ENCODE results near the gene KBTBD6. TPM values are rescaled to one million over a fixed set of nuclear protein-coding genes. Genes with fewer than 3 reads are reported as not detected.
"Not testable (repeated sequence)": the region's sequence is repeated elsewhere in the genome, so short reads cannot be mapped to it uniquely, and the experiment has no call there.

KBTBD6 gene
- total RNA-seq, 1 donor: 10.8 TPM

DNA sequence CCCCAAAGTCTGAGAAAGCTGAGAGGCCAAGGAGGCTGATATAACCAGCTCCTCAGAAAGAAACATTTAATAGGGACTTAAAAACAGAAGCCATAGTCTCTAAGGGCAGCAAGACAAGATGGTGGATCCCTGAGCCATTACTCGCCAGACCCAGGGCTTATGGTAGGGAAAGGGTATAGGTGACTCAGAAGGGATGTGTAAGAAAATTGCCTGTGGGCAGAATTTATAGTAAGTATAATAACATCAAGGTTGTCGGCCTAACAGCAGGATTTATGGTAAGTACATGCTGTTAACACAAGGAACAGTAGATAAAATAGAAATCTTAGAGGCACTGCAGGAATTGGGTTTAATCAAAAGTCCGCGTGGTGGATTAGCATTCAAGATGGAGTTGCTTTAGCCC, 14.7 kb downstream of the KBTBD6 start:
- no peak overlapping the region for H3K4me3 ChIP-seq (ENCODE audit: low read depth, low read length)
- TF ChIP-seq, protein P1, sequence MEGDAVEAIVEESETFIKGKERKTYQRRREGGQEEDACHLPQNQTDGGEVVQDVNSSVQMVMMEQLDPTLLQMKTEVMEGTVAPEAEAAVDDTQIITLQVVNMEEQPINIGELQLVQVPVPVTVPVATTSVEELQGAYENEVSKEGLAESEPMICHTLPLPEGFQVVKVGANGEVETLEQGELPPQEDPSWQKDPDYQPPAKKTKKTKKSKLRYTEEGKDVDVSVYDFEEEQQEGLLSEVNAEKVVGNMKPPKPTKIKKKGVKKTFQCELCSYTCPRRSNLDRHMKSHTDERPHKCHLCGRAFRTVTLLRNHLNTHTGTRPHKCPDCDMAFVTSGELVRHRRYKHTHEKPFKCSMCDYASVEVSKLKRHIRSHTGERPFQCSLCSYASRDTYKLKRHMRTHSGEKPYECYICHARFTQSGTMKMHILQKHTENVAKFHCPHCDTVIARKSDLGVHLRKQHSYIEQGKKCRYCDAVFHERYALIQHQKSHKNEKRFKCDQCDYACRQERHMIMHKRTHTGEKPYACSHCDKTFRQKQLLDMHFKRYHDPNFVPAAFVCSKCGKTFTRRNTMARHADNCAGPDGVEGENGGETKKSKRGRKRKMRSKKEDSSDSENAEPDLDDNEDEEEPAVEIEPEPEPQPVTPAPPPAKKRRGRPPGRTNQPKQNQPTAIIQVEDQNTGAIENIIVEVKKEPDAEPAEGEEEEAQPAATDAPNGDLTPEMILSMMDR (IDR thresholded peaks at IDR 0.05; ENCODE audit: insufficient read depth, low read length): no peak
- DNase-seq (ENCODE audit: low read depth): no peak

DNA sequence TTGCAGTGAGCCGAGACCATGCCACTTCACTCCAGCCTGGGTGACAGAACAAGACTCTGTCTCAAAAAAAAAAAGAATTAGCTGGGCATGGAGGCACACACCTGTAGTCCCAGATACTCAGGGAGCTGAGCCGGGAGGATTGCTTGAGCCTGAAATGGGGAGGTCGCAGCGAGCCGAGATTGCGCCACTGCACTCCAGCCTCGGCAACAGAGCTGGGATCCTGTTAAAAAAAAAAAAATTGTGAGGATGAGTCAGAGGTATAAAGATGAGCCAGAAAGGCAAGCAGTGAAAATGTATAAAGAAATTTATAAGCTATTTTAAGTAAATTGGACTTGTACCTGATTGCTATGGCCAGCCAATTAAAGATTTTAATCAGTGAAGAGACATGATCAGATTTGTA, 21.1 kb downstream of the KBTBD6 start:
- no peak for DNase-seq (ENCODE audit: low read depth)
- no peak overlapping the region for H3K4me3 ChIP-seq (ENCODE audit: low read depth, low read length)
- TF ChIP-seq, protein P1 (IDR thresholded peaks at IDR 0.05; ENCODE audit: insufficient read depth, low read length): no peak

DNA sequence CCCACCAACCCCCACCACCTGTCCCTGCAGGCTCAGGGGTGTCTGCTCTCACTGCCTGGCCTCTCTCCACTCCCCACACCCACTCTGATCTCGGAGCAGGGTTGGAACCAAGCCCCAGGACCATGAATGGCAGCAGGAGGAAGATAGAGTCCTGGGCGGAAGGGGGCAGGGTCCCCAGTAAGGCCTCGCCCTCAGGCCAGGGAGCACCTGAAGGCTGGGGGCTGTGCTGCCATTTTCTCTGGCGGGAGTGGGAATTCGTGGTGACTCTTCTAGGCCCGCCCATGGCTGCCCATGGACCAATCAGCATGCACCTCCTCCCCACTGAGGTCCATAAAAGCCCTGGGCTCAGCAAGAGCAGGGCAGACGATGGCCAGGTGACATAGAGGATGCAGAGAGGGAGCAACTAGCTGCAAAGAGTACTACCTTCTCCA, 25.0 kb downstream of the KBTBD6 start:
- DNase-seq (ENCODE audit: low read depth): no peak
- TF ChIP-seq, protein P1 (IDR thresholded peaks at IDR 0.05; ENCODE audit: insufficient read depth, low read length): no peak
- no peak overlapping the region for H3K4me3 ChIP-seq (ENCODE audit: low read depth, low read length)

DNA sequence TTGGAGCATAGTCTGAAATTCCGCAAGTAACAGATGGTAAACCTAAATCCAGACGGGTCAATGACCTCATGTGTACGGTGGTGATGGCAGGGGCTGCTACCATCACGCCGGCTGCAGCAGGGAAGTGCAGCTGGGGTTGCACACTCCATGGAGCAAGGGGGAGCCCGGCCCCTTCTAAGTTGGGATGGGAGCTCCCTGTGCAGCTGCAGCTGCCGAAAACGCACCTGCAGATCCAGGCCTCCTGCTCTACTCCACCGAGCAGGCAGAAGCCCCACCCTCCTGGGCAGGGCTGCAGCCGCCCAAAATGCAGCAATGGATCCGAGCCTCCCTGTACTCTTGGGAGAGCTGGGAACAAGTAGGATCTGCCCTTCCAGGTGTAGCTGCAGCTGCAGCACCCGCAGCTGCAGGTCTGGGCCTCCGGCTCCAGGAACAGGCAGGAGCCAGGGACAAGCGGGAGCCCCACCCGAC, 25.5 kb downstream of the KBTBD6 start:
- no peak overlapping the region for H3K4me3 ChIP-seq (ENCODE audit: low read depth, low read length)
- TF ChIP-seq, protein P1 (IDR thresholded peaks at IDR 0.05; ENCODE audit: insufficient read depth, low read length): no peak
- no peak for DNase-seq (ENCODE audit: low read depth)

DNA sequence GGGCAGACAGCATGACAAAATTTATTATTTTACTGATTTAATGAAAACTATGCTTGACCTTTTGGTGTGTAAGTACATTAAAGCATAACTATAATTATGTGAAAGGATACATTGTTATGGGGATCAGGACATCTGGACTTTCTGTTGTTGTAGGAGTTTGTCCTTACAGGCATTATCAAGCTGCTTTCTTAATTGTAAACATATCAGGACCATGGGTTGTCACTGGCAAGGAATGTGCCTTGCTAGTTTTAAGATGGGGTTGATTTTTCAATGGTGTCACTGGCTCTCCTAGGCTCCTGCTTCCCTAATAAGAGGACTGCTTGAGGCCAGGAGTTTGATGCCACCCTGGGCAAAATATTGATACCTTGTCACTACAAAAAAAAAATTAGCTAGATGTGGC, 32.6 kb downstream of the KBTBD6 start:
- no peak for DNase-seq (ENCODE audit: low read depth)
- no peak overlapping the region for H3K4me3 ChIP-seq (ENCODE audit: low read depth, low read length)
- TF ChIP-seq, protein P1 (IDR thresholded peaks at IDR 0.05; ENCODE audit: insufficient read depth, low read length): no peak

DNA sequence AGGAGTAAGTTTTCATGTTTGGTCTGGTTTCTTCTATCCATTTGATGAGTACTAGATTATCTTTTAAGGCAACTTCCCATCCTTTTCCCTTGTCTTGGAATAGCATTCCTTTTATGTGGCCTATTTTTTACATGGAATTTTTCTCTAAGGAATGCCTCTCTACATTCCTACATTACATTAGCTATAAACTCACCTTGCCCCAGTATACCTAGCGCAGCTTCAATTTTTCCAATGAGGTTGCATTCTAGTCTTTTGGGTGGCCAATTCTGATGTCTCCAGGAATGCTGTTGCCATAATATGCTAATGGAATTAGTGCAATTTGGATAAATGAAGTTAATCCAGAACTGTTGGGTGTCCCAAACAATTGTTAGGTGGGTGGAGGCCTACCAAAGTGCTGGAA, 33.8 kb downstream of the KBTBD6 start:
- no peak for DNase-seq (ENCODE audit: low read depth)
- H3K4me3 ChIP-seq (ENCODE audit: low read depth, low read length): no peak overlapping the region
- TF ChIP-seq, protein P1 (IDR thresholded peaks at IDR 0.05; ENCODE audit: insufficient read depth, low read length): no peak

DNA sequence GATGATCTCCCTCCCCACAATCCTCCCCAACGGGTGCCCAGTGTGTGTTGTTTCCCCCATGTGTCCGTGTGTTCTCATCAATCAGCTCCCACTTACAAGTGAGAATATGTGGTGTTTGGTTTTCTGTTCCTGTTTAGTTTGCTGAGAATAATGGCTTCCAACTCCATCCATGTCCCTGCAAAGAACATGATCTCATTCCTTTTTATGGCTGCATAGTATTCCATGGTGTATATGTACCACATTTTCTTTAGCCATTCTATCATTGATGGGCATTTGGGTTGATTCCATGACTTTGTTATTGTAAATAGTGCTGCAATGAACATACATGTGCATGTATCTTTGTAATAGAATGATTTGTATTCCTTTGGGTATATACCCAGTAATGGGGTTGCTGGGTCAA, 36.9 kb downstream of the KBTBD6 start:
- not testable (repeated sequence) for H3K4me3 ChIP-seq (ENCODE audit: low read depth, low read length); DNase-seq (ENCODE audit: low read depth)

Data from fibroblast of the aortic adventitia (primary cell).